CD4-positive, alpha-beta T cell (primary cell): Measurements from ENCODE around the gene NUDT7. TPM values are rescaled to one million over a fixed set of nuclear protein-coding genes. Genes with fewer than 3 reads are reported as not detected.

ENCODE experiments used
- ATAC-seq: fragments of 200-7000 bp; cut with Tn5 transposase; one replicate; pipeline ENCODE4 v1.10.0; 2022; ENCODE audit warnings: mild to moderate bottlenecking; ENCODE audit not compliant: poor library complexity
- CTCF ChIA-PET: fragments of 350-600 bp; sonication (Branson Sonifier 250); formaldehyde crosslinking; loops from one replicate; lab custom pipeline; 2021; ENCODE audit warnings: antibody characterized with exemption, inconsistent platforms; lab: Charles Lee
- POLR2A ChIA-PET: fragments of 350-600 bp; sonication (Branson Sonifier 250); formaldehyde crosslinking; loops from one replicate; lab custom pipeline; 2021; ENCODE audit warnings: antibody characterized with exemption, inconsistent platforms; lab: Charles Lee
- DNase-seq, 14 experiments: peaks; one replicate each; pipeline ENCODE4 v3.0.0-alpha.2; 2013 to 2020; ENCODE audit warnings: mixed read lengths in 2 of 14
- H3K27ac ChIP-seq, 2 donors: one replicate each; pipeline versions ENCODE4 v1.5.1 to v1.7.0; 2013; ENCODE audit warnings: low read length in 2 of 2, low read depth in 1 of 2, mild to moderate bottlenecking in 1 of 2
- H3K27me3 ChIP-seq, 2 experiments: 1 replicate in 1 of 2; 2 replicates in 1 of 2; pipeline versions ENCODE4 v1.6.1 to v1.7.0; 2013; ENCODE audit warnings: low read length in 2 of 2, control low read depth in 1 of 2, mild to moderate bottlenecking in 1 of 2, moderate library complexity in 1 of 2; ENCODE audit not compliant: insufficient read depth in 2 of 2, control insufficient read depth in 1 of 2
- H3K36me3 ChIP-seq: one replicate; pipeline ENCODE4 v1.6.1; 2013; ENCODE audit warnings: low read length, control low read depth; ENCODE audit not compliant: insufficient read depth
- H3K4me1 ChIP-seq: one replicate; pipeline ENCODE4 v1.6.1; 2013; ENCODE audit warnings: low read length, control low read depth; ENCODE audit not compliant: insufficient read depth
- H3K4me3 ChIP-seq: one replicate; pipeline ENCODE4 v1.5.1; 2013; ENCODE audit warnings: mild to moderate bottlenecking, low read length, moderate library complexity
- H3K9me3 ChIP-seq, 2 experiments: 1 replicate in 1 of 2; 2 replicates in 1 of 2; pipeline versions ENCODE4 v1.6.1 to v1.7.0; 2013; ENCODE audit warnings: low read length in 2 of 2, mild to moderate bottlenecking in 2 of 2, control low read depth in 1 of 2, moderate library complexity in 1 of 2; ENCODE audit not compliant: control insufficient read depth in 1 of 2, insufficient read depth in 1 of 2
- H3K27ac Mint-ChIP-seq: one replicate; pipeline ENCODE4 v1.8.0; 2020; ENCODE audit warnings: mixed read lengths
- H3K27me3 Mint-ChIP-seq: one replicate; pipeline ENCODE4 v1.8.0; 2021; ENCODE audit warnings: mixed read lengths
- H3K36me3 Mint-ChIP-seq: one replicate; pipeline ENCODE4 v1.8.0; 2021; ENCODE audit warnings: low read depth, mixed read lengths
- H3K4me1 Mint-ChIP-seq: one replicate; pipeline ENCODE4 v1.8.0; 2021; ENCODE audit warnings: low read depth, mixed read lengths
- H3K4me3 Mint-ChIP-seq: one replicate; pipeline ENCODE4 v1.8.0; 2020; ENCODE audit warnings: mild to moderate bottlenecking, mixed read lengths
- H3K9me3 Mint-ChIP-seq: one replicate; pipeline ENCODE4 v1.8.0; 2020; ENCODE audit warnings: mixed read lengths
- intact Hi-C, 2 experiments: fragments of 100-400 bp; cut with DNase I in 1 of 2; cut with micrococcal nuclease in 1 of 2; formaldehyde crosslinking; loops; one replicate each; pipeline versions ENCODE4 v1.15.1 to v1.9.0; 2023 to 2025; cut with DNase I, micrococcal nuclease
- total RNA-seq, 174 experiments: library from RNA in 2 of 174; stranded (reverse) in 2 of 174; gene quantifications; one replicate each; pipeline ENCODE4 v1.2.3 and lab custom pipeline; 2021 to 2026
- TF ChIP-seq, protein P1 (sequence below): fragments of 200-600 bp; IDR thresholded peaks from one replicate; pipeline ENCODE4 v1.8.0; 2022; ENCODE audit warnings: antibody characterized with exemption, mild to moderate bottlenecking

The NUDT7 gene
- total RNA-seq, 2 experiments from 2014 or later: 0.93 to 1.5 TPM

- H3K4me3 ChIP-seq: peak overlapping the region; percentile 95
- Mint-ChIP-seq H3K36me3 (peaks cover 16% of the 10 kb centered on the region), H3K27me3 (no peaks in the 10 kb centered on the region), H3K9me3 (no peaks in the 10 kb centered on the region), H3K4me1 (peaks cover 17% of the 10 kb centered on the region), H3K27ac (peak overlapping the region; percentile 87), H3K4me3 (peak overlapping the region; percentile 94)
- ChIA-PET CTCF (no interaction called here), POLR2A (interaction anchor here (1.5 to 1.9 kb wide), 2 partner anchors 377 to 532 kb away, joined by 4 to 6 read pairs; partner anchors contain the start of genes MON1B and WWOX)
- ATAC-seq (no peak), DNase-seq (peak in 3 of 14 experiments; percentile 3 to 34 (median 34))
- H3K4me1 ChIP-seq: peaks cover 19% of the 10 kb centered on the region
- no peaks in the 10 kb centered on the region for H3K9me3 ChIP-seq
- intact Hi-C loops: loop anchor here in 1 of 2 experiments (5.0 to 10.0 kb wide), 3 partner anchors 511 to 1882 kb away; partner anchors contain the start of genes MAF and MON1B
- H3K27ac ChIP-seq: peak overlapping the region; percentile 46 to 59
- H3K36me3 ChIP-seq: no peaks in the 10 kb centered on the region
- TF ChIP-seq, protein P1, sequence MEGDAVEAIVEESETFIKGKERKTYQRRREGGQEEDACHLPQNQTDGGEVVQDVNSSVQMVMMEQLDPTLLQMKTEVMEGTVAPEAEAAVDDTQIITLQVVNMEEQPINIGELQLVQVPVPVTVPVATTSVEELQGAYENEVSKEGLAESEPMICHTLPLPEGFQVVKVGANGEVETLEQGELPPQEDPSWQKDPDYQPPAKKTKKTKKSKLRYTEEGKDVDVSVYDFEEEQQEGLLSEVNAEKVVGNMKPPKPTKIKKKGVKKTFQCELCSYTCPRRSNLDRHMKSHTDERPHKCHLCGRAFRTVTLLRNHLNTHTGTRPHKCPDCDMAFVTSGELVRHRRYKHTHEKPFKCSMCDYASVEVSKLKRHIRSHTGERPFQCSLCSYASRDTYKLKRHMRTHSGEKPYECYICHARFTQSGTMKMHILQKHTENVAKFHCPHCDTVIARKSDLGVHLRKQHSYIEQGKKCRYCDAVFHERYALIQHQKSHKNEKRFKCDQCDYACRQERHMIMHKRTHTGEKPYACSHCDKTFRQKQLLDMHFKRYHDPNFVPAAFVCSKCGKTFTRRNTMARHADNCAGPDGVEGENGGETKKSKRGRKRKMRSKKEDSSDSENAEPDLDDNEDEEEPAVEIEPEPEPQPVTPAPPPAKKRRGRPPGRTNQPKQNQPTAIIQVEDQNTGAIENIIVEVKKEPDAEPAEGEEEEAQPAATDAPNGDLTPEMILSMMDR: no peak
- H3K27me3 ChIP-seq: no peaks in the 10 kb centered on the region
Observed at GRCh38 chr16:77723108-77723514, 797 bp downstream of the NUDT7 start.

DNA sequence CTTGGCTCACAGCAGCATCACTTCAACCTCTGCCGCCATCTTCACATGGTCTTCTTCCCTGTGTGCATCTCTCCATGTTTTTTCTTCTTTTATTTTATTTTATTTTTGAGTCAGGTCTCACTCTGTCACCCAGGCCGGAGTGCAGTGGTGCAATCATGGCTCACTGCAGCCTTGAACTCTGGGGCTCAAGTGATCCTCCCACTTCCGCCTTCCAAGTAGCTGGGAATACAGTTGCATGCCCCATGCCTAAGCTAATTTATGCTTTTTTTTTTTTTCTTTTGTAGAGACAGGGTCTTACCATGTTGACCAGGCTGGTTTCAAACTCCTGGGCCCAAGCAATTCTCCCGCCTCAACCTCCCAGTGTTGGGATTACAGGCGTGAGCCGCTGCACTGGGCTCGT, 1.9 kb downstream of the NUDT7 start:
- H3K27ac Mint-ChIP-seq: peak overlapping the region; percentile 27
- POLR2A ChIA-PET: no interaction called here

DNA sequence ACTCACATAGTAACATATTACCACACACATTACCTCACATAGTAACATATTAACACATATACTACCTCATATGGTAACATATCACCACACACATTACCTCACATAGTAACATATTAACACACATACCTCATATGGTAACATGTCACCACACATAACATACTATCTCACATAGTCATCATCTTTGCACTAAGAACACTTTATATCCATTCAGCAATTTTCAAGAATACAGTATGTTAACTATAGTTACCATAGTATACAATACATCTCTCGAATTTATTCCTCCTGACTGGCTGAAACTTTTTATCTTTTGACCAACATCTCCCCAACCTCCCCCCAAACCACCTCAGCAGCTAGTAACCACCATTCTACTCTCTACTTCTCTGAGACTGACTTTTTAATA, 7.6 kb downstream of the NUDT7 start:
- intact Hi-C loops: loop anchor here in 1 of 2 experiments (10.0 kb wide), 1 partner anchor 1875 kb away; the partner anchor contains the start of gene MAF
- H3K27me3 Mint-ChIP-seq: no peaks in the 10 kb centered on the region
- CTCF ChIA-PET: no interaction called here
- no peak overlapping the region for H3K4me3 Mint-ChIP-seq
- H3K27ac ChIP-seq: no peak overlapping the region
- no peaks in the 10 kb centered on the region for H3K36me3 ChIP-seq
- TF ChIP-seq, protein P1: no peak
- H3K4me1 ChIP-seq: no peaks in the 10 kb centered on the region
- no peaks in the 10 kb centered on the region for H3K27me3 ChIP-seq
- no peak overlapping the region for H3K4me3 ChIP-seq
- no peak for ATAC-seq
- peaks cover 0 to 4% of the 10 kb centered on the region in 2 experiments for H3K9me3 ChIP-seq
- POLR2A ChIA-PET: no interaction called here
- H3K27ac Mint-ChIP-seq: no peak overlapping the region
- H3K36me3 Mint-ChIP-seq: peaks cover 38% of the 10 kb centered on the region
- peaks cover 3% of the 10 kb centered on the region for H3K9me3 Mint-ChIP-seq
- no peak for DNase-seq
- no peaks in the 10 kb centered on the region for H3K4me1 Mint-ChIP-seq

More for the DNA sequence above, 1.9 kb downstream of the NUDT7 start:
- no peaks in the 10 kb centered on the region for H3K9me3 Mint-ChIP-seq
- H3K36me3 ChIP-seq: no peaks in the 10 kb centered on the region
- intact Hi-C loops: loop anchor here in 1 of 2 experiments (5.0 to 10.0 kb wide), 3 partner anchors 512 to 1881 kb away; partner anchors contain the start of genes MAF and MON1B
- H3K9me3 ChIP-seq: no peaks in the 10 kb centered on the region
- no peak overlapping the region for H3K4me3 ChIP-seq
- H3K27me3 Mint-ChIP-seq: no peaks in the 10 kb centered on the region
- peaks cover 21% of the 10 kb centered on the region for H3K36me3 Mint-ChIP-seq
- TF ChIP-seq, protein P1: no peak
- H3K27ac ChIP-seq: no peak overlapping the region
- H3K4me1 Mint-ChIP-seq: peaks cover 17% of the 10 kb centered on the region
- CTCF ChIA-PET: no interaction called here
- no peaks in the 10 kb centered on the region for H3K27me3 ChIP-seq
- H3K4me3 Mint-ChIP-seq: peak overlapping the region; percentile 65
- no peak for DNase-seq
- no peak for ATAC-seq
- H3K4me1 ChIP-seq: peaks cover 19% of the 10 kb centered on the region
